ENCODE data around the gene TLK1. TPM values are rescaled to one million over a fixed set of nuclear protein-coding genes. Genes with fewer than 3 reads are reported as not detected.
A peak's percentile ranks its signal among the peaks of the same experiment; 100 is the strongest.

TLK1 gene
- total and polyA plus RNA-seq, 2 experiments from 2014 or later = 41.2 to 45.0 TPM

GRCh38 chr2:171088057-171088834 lies 72.4 kb downstream of the TLK1 start (continued):
- TF ChIP-seq ZNF462 (CRISPR knock-in tag; IDR thresholded peaks at IDR 0.05) (no peak), EZH2phosphoT487 (IDR thresholded peaks at IDR 0.05; ENCODE audit: unreplicated experiment) (no peak), ZNF331 (CRISPR knock-in tag; IDR thresholded peaks at IDR 0.05; ENCODE audit: low read depth) (no peak), JUNB (IDR thresholded peaks at IDR 0.05; ENCODE audit: unreplicated experiment) (no peak), ETS1 (IDR thresholded peaks at IDR 0.05) (no peak)

GRCh38 chr2:171087547-171087946 lies 73.1 kb downstream of the TLK1 start:
- Mint-ChIP-seq H3K4me3 (no peak overlapping the region), H3K36me3 (ENCODE audit: low read depth) (peaks cover 13% of the 10 kb centered on the region; the same call in 2 of the 3 replicates), H3K9me3 (no peaks in the 10 kb centered on the region; the same call in 2 of the 3 replicates), H3K27me3 (ENCODE audit: insufficient read depth, low read depth, poor library complexity) (peaks cover 2% of the 10 kb centered on the region), H3K27ac (no peak overlapping the region), H3K4me1 (peaks cover 35% of the 10 kb centered on the region)
- Histone ChIP-seq H3K36me3 (ENCODE audit: insufficient read depth) (no peaks in the 10 kb centered on the region), H3K4me1 (ENCODE audit: insufficient read depth) (peaks cover 14% of the 10 kb centered on the region), H3K79me2 (replicated peaks; ENCODE audit: insufficient read depth) (peaks cover 94% of the 10 kb centered on the region), H2AFZ (no peak overlapping the region), H3K4me2 (no peak overlapping the region), H4K20me1 (replicated peaks; ENCODE audit: insufficient read depth) (peaks cover 6% of the 10 kb centered on the region), H3K4me3 (no peak overlapping the region), H3K9me2 (ENCODE audit: insufficient read depth) (no peaks in the 10 kb centered on the region; the same call in 1 of the 2 replicates), H3K27me3 (ENCODE audit: insufficient read depth) (no peaks in the 10 kb centered on the region), H3F3A (replicated peaks; ENCODE audit: low read depth) (no peaks in the 10 kb centered on the region), H3K27ac (ENCODE audit: low read depth) (peak overlapping the region; percentile 45; the same call in 1 of the 2 replicates)
- DNase-seq (ENCODE audit: low spot score) (no peak), ATAC-seq (no peak)
- TF ChIP-seq ZNF331 (CRISPR knock-in tag; IDR thresholded peaks at IDR 0.05; ENCODE audit: low read depth) (no peak), POLR2AphosphoS5 (IDR thresholded peaks at IDR 0.05; ENCODE audit: low read depth) (no peak), NANOG (IDR thresholded peaks at IDR 0.05; ENCODE audit: borderline replicate concordance) (no peak), ETS1 (IDR thresholded peaks at IDR 0.05) (no peak), STAT1 (IDR thresholded peaks at IDR 0.05; ENCODE audit: unreplicated experiment) (no peak), EZH2phosphoT487 (IDR thresholded peaks at IDR 0.05; ENCODE audit: unreplicated experiment) (no peak), EZH2 (IDR thresholded peaks at IDR 0.05; ENCODE audit: low read depth, unreplicated experiment) (no peak)
- TF ChIP-seq, protein P1, sequence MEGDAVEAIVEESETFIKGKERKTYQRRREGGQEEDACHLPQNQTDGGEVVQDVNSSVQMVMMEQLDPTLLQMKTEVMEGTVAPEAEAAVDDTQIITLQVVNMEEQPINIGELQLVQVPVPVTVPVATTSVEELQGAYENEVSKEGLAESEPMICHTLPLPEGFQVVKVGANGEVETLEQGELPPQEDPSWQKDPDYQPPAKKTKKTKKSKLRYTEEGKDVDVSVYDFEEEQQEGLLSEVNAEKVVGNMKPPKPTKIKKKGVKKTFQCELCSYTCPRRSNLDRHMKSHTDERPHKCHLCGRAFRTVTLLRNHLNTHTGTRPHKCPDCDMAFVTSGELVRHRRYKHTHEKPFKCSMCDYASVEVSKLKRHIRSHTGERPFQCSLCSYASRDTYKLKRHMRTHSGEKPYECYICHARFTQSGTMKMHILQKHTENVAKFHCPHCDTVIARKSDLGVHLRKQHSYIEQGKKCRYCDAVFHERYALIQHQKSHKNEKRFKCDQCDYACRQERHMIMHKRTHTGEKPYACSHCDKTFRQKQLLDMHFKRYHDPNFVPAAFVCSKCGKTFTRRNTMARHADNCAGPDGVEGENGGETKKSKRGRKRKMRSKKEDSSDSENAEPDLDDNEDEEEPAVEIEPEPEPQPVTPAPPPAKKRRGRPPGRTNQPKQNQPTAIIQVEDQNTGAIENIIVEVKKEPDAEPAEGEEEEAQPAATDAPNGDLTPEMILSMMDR (conservative IDR thresholded peaks at IDR 0.05; ENCODE audit: low read depth in 2 of 2) = no peak
